GM23248 (cell line): ENCODE measurements around the gene MYO9A. TPM values are rescaled to one million over a fixed set of nuclear protein-coding genes. Genes with fewer than 3 reads are reported as not detected.
"Not testable (repeated sequence)": the region's sequence is repeated elsewhere in the genome, so short reads cannot be mapped to it uniquely, and the experiment has no call there.

Experiments used
- DNase-seq: peaks from one replicate; pipeline ENCODE4 v3.0.0-alpha.2; 2015
- H2AFZ ChIP-seq: fragments of 200-600 bp; sonication (generic); 2 replicates; pipeline ENCODE4 v1.6.1; 2016; ENCODE audit warnings: antibody characterized with exemption
- H3F3A ChIP-seq: fragments of 200-600 bp; sonication (generic); 2 replicates; pipeline ENCODE4 v1.6.1; 2016; ENCODE audit warnings: mild to moderate bottlenecking, antibody characterized with exemption, mixed run types; ENCODE audit not compliant: insufficient read depth
- H3K27ac ChIP-seq: fragments of 200-600 bp; sonication (generic); 2 replicates; pipeline ENCODE4 v1.5.1; 2016; ENCODE audit warnings: mild to moderate bottlenecking
- H3K27me3 ChIP-seq: fragments of 200-600 bp; sonication (generic); replicated peaks from 2 replicates; pipeline ENCODE4 v1.6.1; 2016; ENCODE audit warnings: mild to moderate bottlenecking; ENCODE audit not compliant: insufficient read depth
- H3K36me3 ChIP-seq: fragments of 200-600 bp; sonication (generic); 2 replicates; pipeline ENCODE4 v1.6.1; 2016; ENCODE audit warnings: low read depth, mild to moderate bottlenecking
- H3K4me1 ChIP-seq: fragments of 200-600 bp; sonication (generic); 2 replicates; pipeline ENCODE4 v1.6.1; 2016; ENCODE audit warnings: mild to moderate bottlenecking; ENCODE audit not compliant: insufficient read depth
- H3K4me2 ChIP-seq: fragments of 200-600 bp; sonication (generic); one replicate; pipeline ENCODE4 v1.6.1; 2016; ENCODE audit warnings: mild to moderate bottlenecking; ENCODE audit not compliant: unreplicated experiment
- H3K4me3 ChIP-seq: fragments of 200-600 bp; sonication (generic); 2 replicates; pipeline ENCODE4 v1.5.1; 2016; ENCODE audit warnings: mild to moderate bottlenecking
- H3K79me2 ChIP-seq: fragments of 200-600 bp; sonication (generic); 2 replicates; pipeline ENCODE4 v1.6.1; 2016; ENCODE audit warnings: mild to moderate bottlenecking; ENCODE audit not compliant: insufficient read depth
- H3K9ac ChIP-seq: fragments of 200-600 bp; sonication (generic); 2 replicates; pipeline ENCODE4 v1.6.1; 2016; ENCODE audit warnings: mild to moderate bottlenecking
- H3K9me2 ChIP-seq: fragments of 200-600 bp; sonication (generic); 2 replicates; pipeline ENCODE4 v1.6.1; 2016; ENCODE audit warnings: mixed run types, mild to moderate bottlenecking, moderate library complexity; ENCODE audit not compliant: insufficient read depth
- H3K9me3 ChIP-seq: fragments of 200-600 bp; sonication (generic); one replicate; pipeline ENCODE4 v1.6.1; 2017; ENCODE audit warnings: low read depth
- H4K20me1 ChIP-seq: fragments of 200-600 bp; sonication (generic); 2 replicates; pipeline ENCODE4 v1.6.0; 2016; ENCODE audit not compliant: insufficient read depth
- EZH2 ChIP-seq: fragments of 200-600 bp; sonication (generic); IDR thresholded peaks from 2 replicates; pipeline ENCODE4 v1.6.1; 2018; ENCODE audit warnings: antibody characterized with exemption, mild to moderate bottlenecking; ENCODE audit not compliant: insufficient read depth, poor library complexity, severe bottlenecking
- EZH2phosphoT487 ChIP-seq: fragments of 200-600 bp; sonication (generic); IDR thresholded peaks from 2 replicates; pipeline ENCODE4 v1.6.1; 2018; ENCODE audit warnings: antibody characterized with exemption, moderate library complexity, mild to moderate bottlenecking, low read depth; ENCODE audit not compliant: insufficient read depth
- WGBS, 2 experiments: methylation state at CpG; one replicate each; pipeline ENCODE4 v1.1.6; 2015 to 2017; ENCODE audit warnings: low lambda C conversion rate in 2 of 2, low coverage in 1 of 2; ENCODE audit errors: missing lambda C conversion rate in 2 of 2; 5-methylcytosine and 5-hydroxymethylcytosine counted together
- in situ Hi-C: fragments of 300-500 bp; cut with MboI; formaldehyde crosslinking; loops from 2 replicates; pipeline ENCODE4 v1.15.0; 2020
- polyA plus RNA-seq: library from polyadenylated mRNA; unstranded; fragments of >200 nt; fragmentation: Nextera tagmentation; extraction: Ambion mirVana; gene quantifications from 2 replicates; pipeline ENCODE4 v1.2.1, GENCODE V29; 2016
- total RNA-seq: library from RNA; depleted of rRNA; stranded (reverse); fragments of >200 nt; shearing (Covaris generic); gene quantifications from 2 replicates; pipeline ENCODE4 v1.2.3, GENCODE V29; 2014

MYO9A gene
- total and polyA plus RNA-seq, 2 experiments from 2014 or later: 10.6 to 20.4 TPM

GRCh38 chr15:72058585-72058984 is 59.4 kb downstream of the MYO9A start:
- H3K36me3 ChIP-seq: no peaks in the 10 kb centered on the region
- H3K79me2 ChIP-seq: peaks cover 93% of the 10 kb centered on the region
- H3K27ac ChIP-seq: no peak overlapping the region
- no peaks in the 10 kb centered on the region for H3K9me3 ChIP-seq
- in situ Hi-C loops: no loop called here
- H3K27me3 ChIP-seq: no peaks in the 10 kb centered on the region
- 21 to 23% methylated on average over 1 of the region's 1 CpG for WGBS, 2 experiments
- no peak overlapping the region for H3K4me2 ChIP-seq
- peaks cover 5% of the 10 kb centered on the region; the same call in 1 of the 2 replicates for H3K4me1 ChIP-seq
- H2AFZ ChIP-seq: no peak overlapping the region
- no peaks in the 10 kb centered on the region for H3K9me2 ChIP-seq
- TF ChIP-seq EZH2 (no peak), EZH2phosphoT487 (no peak)
- H3K9ac ChIP-seq: no peak overlapping the region
- peaks cover 5% of the 10 kb centered on the region; the same call in 1 of the 2 replicates for H4K20me1 ChIP-seq
- H3F3A ChIP-seq: no peaks in the 10 kb centered on the region
- no peak overlapping the region for H3K4me3 ChIP-seq
- peak; percentile 39 for DNase-seq

DNA sequence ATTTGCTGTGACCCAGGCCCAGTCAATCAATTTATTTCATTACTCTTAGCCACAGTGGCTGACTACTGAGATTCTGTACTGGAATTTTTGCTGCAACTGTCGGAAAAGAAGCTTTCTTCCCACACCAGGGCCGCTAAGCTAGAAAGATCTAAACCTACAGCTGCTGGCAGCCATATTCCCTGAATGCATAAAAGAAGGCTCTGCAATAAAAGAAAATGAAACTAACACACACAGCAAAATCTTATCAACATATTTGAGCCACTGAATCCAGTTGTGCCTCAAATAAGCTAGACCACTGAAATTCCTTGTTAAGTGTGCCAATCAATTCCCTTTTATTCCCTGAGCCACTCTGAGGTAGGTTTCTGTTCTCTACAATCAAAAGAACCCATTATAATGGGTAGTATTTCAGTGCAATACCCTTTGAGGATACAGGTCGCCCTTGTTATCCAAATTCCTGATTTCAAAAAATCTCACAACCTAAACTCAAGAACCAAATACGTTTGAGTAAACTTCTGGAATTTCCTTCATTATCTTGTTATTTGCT is 60.3 kb downstream of the MYO9A start:
- DNase-seq: no peak
- H3F3A ChIP-seq: no peaks in the 10 kb centered on the region
- H3K27ac ChIP-seq: no peak overlapping the region
- no peaks in the 10 kb centered on the region for H3K9me2 ChIP-seq
- H3K79me2 ChIP-seq: peaks cover 93% of the 10 kb centered on the region
- no peaks in the 10 kb centered on the region for H3K9me3 ChIP-seq
- H3K27me3 ChIP-seq: no peaks in the 10 kb centered on the region
- peaks cover 5% of the 10 kb centered on the region; the same call in 1 of the 2 replicates for H3K4me1 ChIP-seq
- 82 to 86% methylated on average over 4 of the region's 4 CpGs for WGBS, 2 experiments
- no peak overlapping the region for H3K9ac ChIP-seq
- H2AFZ ChIP-seq: no peak overlapping the region
- H3K4me2 ChIP-seq: no peak overlapping the region
- H3K36me3 ChIP-seq: no peaks in the 10 kb centered on the region
- H3K4me3 ChIP-seq: no peak overlapping the region
- in situ Hi-C loops: no loop called here
- peaks cover 5% of the 10 kb centered on the region; the same call in 1 of the 2 replicates for H4K20me1 ChIP-seq
- TF ChIP-seq EZH2phosphoT487 (no peak), EZH2 (no peak)

DNA sequence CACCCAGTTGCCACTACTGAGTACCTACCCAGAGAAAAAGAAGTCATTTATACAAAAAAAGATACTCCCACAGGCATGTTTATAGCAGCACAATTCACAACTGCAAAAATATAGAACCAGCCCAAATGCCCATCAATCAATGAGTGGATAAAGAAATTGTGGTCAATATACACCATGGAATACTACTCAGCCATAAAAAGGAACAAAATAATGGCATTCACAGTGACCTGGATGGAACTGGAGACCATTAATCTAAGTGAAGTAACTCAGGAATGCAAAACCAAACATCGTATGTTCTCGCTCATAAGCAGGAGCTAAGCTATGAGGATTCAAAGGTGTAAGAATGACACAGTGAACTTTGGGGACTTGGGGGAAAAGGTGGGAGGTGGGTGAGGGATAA is 61.7 kb downstream of the MYO9A start:
- in situ Hi-C loops: not testable (repeated sequence)
- 97 to 100% methylated on average over 2 of the region's 2 CpGs for WGBS, 2 experiments

DNA sequence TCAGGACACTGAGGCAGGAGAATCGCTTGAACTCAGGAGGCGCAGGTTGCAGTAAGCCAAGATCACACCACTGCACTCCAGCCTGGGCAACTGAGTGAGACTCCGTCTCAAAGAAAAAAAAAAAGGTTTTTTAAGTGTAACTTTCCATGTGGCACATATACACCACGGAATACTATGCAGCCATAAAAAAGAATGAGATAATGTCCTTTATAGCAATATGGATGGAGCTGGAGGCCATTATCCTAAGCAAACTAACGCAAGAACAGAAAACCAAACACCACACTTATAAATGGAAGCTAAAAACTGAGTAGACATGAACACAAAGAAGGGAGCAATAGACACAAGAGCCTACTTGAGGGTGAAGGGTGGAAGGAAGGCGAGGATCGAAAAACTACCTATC is 64.7 kb downstream of the MYO9A start:
- H3K9me3 ChIP-seq, H3K4me3 ChIP-seq, H3K36me3 ChIP-seq, H3K27ac ChIP-seq, H3K27me3 ChIP-seq, H3K9ac ChIP-seq, DNase-seq, H4K20me1 ChIP-seq, H3K4me1 ChIP-seq, H2AFZ ChIP-seq, H3K4me2 ChIP-seq, H3F3A ChIP-seq, H3K9me2 ChIP-seq, in situ Hi-C loops: not testable (repeated sequence)
- 96 to 100% methylated on average over 7 of the region's 7 CpGs for WGBS, 2 experiments
- H3K79me2 ChIP-seq: peaks cover 95% of the 10 kb centered on the region

More for the DNA sequence above, 61.7 kb downstream of the MYO9A start:
- H3K9me3 ChIP-seq, H3K9me2 ChIP-seq, H3K36me3 ChIP-seq, H4K20me1 ChIP-seq, DNase-seq, H3K27ac ChIP-seq, H3K4me1 ChIP-seq, H3K27me3 ChIP-seq, H3K4me2 ChIP-seq, H2AFZ ChIP-seq, H3K4me3 ChIP-seq, H3F3A ChIP-seq, H3K9ac ChIP-seq: not testable (repeated sequence)
- H3K79me2 ChIP-seq: peaks cover 92% of the 10 kb centered on the region

DNA sequence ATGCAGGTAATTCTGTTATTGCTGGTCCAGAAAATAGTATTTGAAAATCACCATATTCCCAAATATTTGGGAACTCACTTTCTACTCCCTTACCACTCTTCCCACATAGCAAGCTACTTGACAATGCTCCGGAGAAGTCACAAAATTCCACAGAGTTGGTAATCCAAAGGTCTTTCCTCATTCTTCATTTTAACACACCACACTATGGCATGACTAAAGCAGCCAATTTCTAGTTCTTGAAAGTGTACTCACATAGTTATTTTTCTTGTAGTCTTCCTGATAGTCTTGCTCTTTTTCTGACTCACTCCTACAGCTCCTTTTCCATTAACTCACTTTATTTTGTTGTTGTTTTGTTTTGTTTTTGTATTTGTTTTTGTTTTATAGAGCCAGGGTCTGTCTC is 67.2 kb downstream of the MYO9A start:
- Histone ChIP-seq H3F3A (0 out of 2 replicates have a peak, but pooled peaks cover 12% of the 10 kb centered on the region), H3K9me2 (no peaks in the 10 kb centered on the region), H3K4me3 (no peak overlapping the region), H3K27me3 (no peaks in the 10 kb centered on the region), H3K4me1 (peaks cover 17% of the 10 kb centered on the region), H3K9me3 (no peaks in the 10 kb centered on the region), H3K9ac (no peak overlapping the region), H3K4me2 (no peak overlapping the region), H3K27ac (no peak overlapping the region), H3K36me3 (peaks cover 7% of the 10 kb centered on the region; the same call in 1 of the 2 replicates), H4K20me1 (peaks cover 12% of the 10 kb centered on the region), H2AFZ (no peak overlapping the region), H3K79me2 (peaks cover 85% of the 10 kb centered on the region)
- WGBS, 2 experiments: 93 to 94% methylated on average over 1 of the region's 1 CpG
- in situ Hi-C loops: no loop called here
- TF ChIP-seq EZH2 (no peak), EZH2phosphoT487 (no peak)
- peak; percentile 49 for DNase-seq
